GM23338 (cell line): ENCODE data around the gene INPP4B. TPM values are rescaled to one million over a fixed set of nuclear protein-coding genes. Genes with fewer than 3 reads are reported as not detected.

Experiments
- ATAC-seq: fragments of 200-7000 bp; cut with Tn5 transposase; 3 replicates; pipeline ENCODE4 v1.9.1; 2020
- DNase-seq: peaks from one replicate; pipeline ENCODE4 v3.0.0-alpha.2; 2015; ENCODE audit warnings: low spot score
- H2AFZ ChIP-seq: fragments of 200-600 bp; sonication (generic); 2 replicates; pipeline ENCODE4 v1.8.0; 2016; ENCODE audit warnings: antibody characterized with exemption, mild to moderate bottlenecking, moderate library complexity
- H3F3A ChIP-seq: fragments of 200-600 bp; sonication (generic); replicated peaks from 2 replicates; pipeline ENCODE4 v1.8.0; 2017; ENCODE audit warnings: antibody characterized with exemption, mixed run types, low read depth
- H3K27ac ChIP-seq: fragments of 200-600 bp; sonication (generic); 2 replicates; pipeline ENCODE4 v1.6.1; 2016; ENCODE audit warnings: low read depth
- H3K27me3 ChIP-seq: fragments of 200-600 bp; sonication (generic); 2 replicates; pipeline ENCODE4 v1.8.0; 2016; ENCODE audit warnings: mild to moderate bottlenecking, mixed run types, moderate library complexity; ENCODE audit not compliant: insufficient read depth
- H3K36me3 ChIP-seq: fragments of 200-600 bp; sonication (generic); 2 replicates; pipeline ENCODE4 v1.8.0; 2016; ENCODE audit warnings: mild to moderate bottlenecking; ENCODE audit not compliant: insufficient read depth
- H3K4me1 ChIP-seq: fragments of 200-600 bp; sonication (generic); 2 replicates; pipeline ENCODE4 v1.8.0; 2016; ENCODE audit warnings: mild to moderate bottlenecking, moderate library complexity; ENCODE audit not compliant: insufficient read depth
- H3K4me2 ChIP-seq: fragments of 200-600 bp; sonication (generic); 2 replicates; pipeline ENCODE4 v1.7.1; 2017; ENCODE audit warnings: mixed run types
- H3K4me3 ChIP-seq: fragments of 200-600 bp; sonication (generic); 2 replicates; pipeline ENCODE4 v1.6.1; 2016; ENCODE audit warnings: mixed run types
- H3K79me2 ChIP-seq: fragments of 200-600 bp; sonication (generic); replicated peaks from 2 replicates; pipeline ENCODE4 v1.8.0; 2017; ENCODE audit warnings: mild to moderate bottlenecking; ENCODE audit not compliant: insufficient read depth
- H3K9me2 ChIP-seq: fragments of 200-600 bp; sonication (generic); 2 replicates; pipeline ENCODE4 v1.8.0; 2017; ENCODE audit not compliant: insufficient read depth
- H4K20me1 ChIP-seq: fragments of 200-600 bp; sonication (generic); replicated peaks from 2 replicates; pipeline ENCODE4 v1.8.0; 2017; ENCODE audit warnings: mild to moderate bottlenecking; ENCODE audit not compliant: insufficient read depth
- H3K27ac Mint-ChIP-seq: 2 replicates; pipeline ENCODE4 v1.8.0; 2020; ENCODE audit warnings: inconsistent platforms, mild to moderate bottlenecking, moderate library complexity, mixed read lengths
- H3K27me3 Mint-ChIP-seq: 3 replicates; pipeline ENCODE4 v1.8.0; 2022; ENCODE audit warnings: low read depth, mild to moderate bottlenecking, moderate library complexity, mixed read lengths, inconsistent platforms; ENCODE audit not compliant: insufficient read depth, poor library complexity
- H3K36me3 Mint-ChIP-seq: 3 replicates; pipeline ENCODE4 v1.8.0; 2021; ENCODE audit warnings: low read depth, mild to moderate bottlenecking, inconsistent platforms, moderate library complexity, mixed read lengths
- H3K4me1 Mint-ChIP-seq: 3 replicates; pipeline ENCODE4 v1.8.0; 2020; ENCODE audit warnings: mild to moderate bottlenecking, inconsistent platforms, mixed read lengths
- H3K4me3 Mint-ChIP-seq: 3 replicates; pipeline ENCODE4 v1.8.0; 2021; ENCODE audit warnings: moderate library complexity, mild to moderate bottlenecking, inconsistent platforms, mixed read lengths
- H3K9me3 Mint-ChIP-seq: 3 replicates; pipeline ENCODE4 v1.8.0; 2020; ENCODE audit warnings: moderate library complexity, mild to moderate bottlenecking, inconsistent platforms, mixed read lengths
- CREB1 ChIP-seq: fragments of 250-450 bp; sonication (Bioruptor Pico); IDR thresholded peaks from 2 replicates; pipeline ENCODE4 v1.5.0; 2020; ENCODE audit warnings: low read depth, mild to moderate bottlenecking, moderate library complexity
- CTCF ChIP-seq, 2 experiments: fragments of 200-600 bp in 1 of 2; sonication (generic) in 1 of 2; conservative IDR thresholded peaks; 2 replicates each; pipeline versions ENCODE4 v1.5.1 to v1.6.1; 2016 to 2017; ENCODE audit warnings: antibody characterized with exemption in 2 of 2, low read depth in 2 of 2, mild to moderate bottlenecking in 2 of 2, moderate library complexity in 1 of 2
- EZH2 ChIP-seq: fragments of 200-600 bp; sonication (generic); IDR thresholded peaks from one replicate; pipeline ENCODE4 v1.8.0; 2017; ENCODE audit warnings: antibody characterized with exemption, mild to moderate bottlenecking, low read depth; ENCODE audit not compliant: unreplicated experiment
- EZH2phosphoT487 ChIP-seq: fragments of 200-600 bp; sonication (generic); IDR thresholded peaks from one replicate; pipeline ENCODE4 v1.8.1; 2018; ENCODE audit warnings: antibody characterized with exemption; ENCODE audit not compliant: unreplicated experiment
- JUNB ChIP-seq: IDR thresholded peaks from one replicate; pipeline ENCODE4 v1.6.1; 2016; ENCODE audit warnings: antibody characterized with exemption; ENCODE audit not compliant: unreplicated experiment
- NANOG ChIP-seq: IDR thresholded peaks from 2 replicates; pipeline ENCODE4 v1.6.1; 2016; ENCODE audit warnings: antibody characterized with exemption, borderline replicate concordance
- POLR2AphosphoS5 ChIP-seq: IDR thresholded peaks from 2 replicates; pipeline ENCODE4 v1.6.1; 2016; ENCODE audit warnings: antibody characterized with exemption, low read depth
- STAT1 ChIP-seq: IDR thresholded peaks from one replicate; pipeline ENCODE4 v1.6.1; 2016; ENCODE audit warnings: antibody characterized with exemption; ENCODE audit not compliant: unreplicated experiment
- ZNF114 ChIP-seq: fragments of 250-450 bp; sonication (Bioruptor Pico); IDR thresholded peaks from 2 replicates; pipeline ENCODE4 v1.5.0; 2020; ENCODE audit warnings: mild to moderate bottlenecking, moderate library complexity
- ZNF331 ChIP-seq: fragments of 250-450 bp; sonication (Bioruptor Pico); IDR thresholded peaks from 2 replicates; pipeline ENCODE4 v1.5.0; 2020; ENCODE audit warnings: low read depth, mild to moderate bottlenecking, moderate library complexity
- polyA plus RNA-seq: library from polyadenylated mRNA; unstranded; fragments of >200 nt; fragmentation: Nextera tagmentation; extraction: Ambion mirVana; gene quantifications from 2 replicates; pipeline ENCODE4 v1.2.1, GENCODE V29; 2016
- total RNA-seq: library from RNA; depleted of rRNA; stranded (reverse); fragments of >200 nt; shearing (Covaris generic); gene quantifications from 2 replicates; pipeline ENCODE4 v1.2.3, GENCODE V29; 2014
- TF ChIP-seq, protein P1 (sequence below): IDR thresholded peaks from 2 replicates; pipeline ENCODE4 v1.6.1; 2016; ENCODE audit warnings: antibody characterized with exemption
- TF ChIP-seq, protein P2 (sequence below): fragments of 250-450 bp; sonication (Bioruptor Pico); IDR thresholded peaks from 2 replicates; pipeline ENCODE4 v1.5.0; 2020; ENCODE audit warnings: mild to moderate bottlenecking, moderate library complexity

INPP4B gene
- total and polyA plus RNA-seq, 2 experiments from 2014 or later, result 0.11 to 0.14 TPM

GRCh38 chr4:142095886-142096605, 750.1 kb downstream of the INPP4B start:
- Histone ChIP-seq H3F3A (no peaks in the 10 kb centered on the region), H4K20me1 (no peaks in the 10 kb centered on the region), H3K4me1 (no peaks in the 10 kb centered on the region), H3K9me2 (no peaks in the 10 kb centered on the region), H3K36me3 (no peaks in the 10 kb centered on the region), H3K4me2 (no peak overlapping the region), H3K4me3 (no peak overlapping the region), H3K27ac (no peak overlapping the region), H2AFZ (no peak overlapping the region), H3K27me3 (no peaks in the 10 kb centered on the region), H3K79me2 (no peaks in the 10 kb centered on the region)
- H3K27ac Mint-ChIP-seq, result no peak overlapping the region
- no peaks in the 10 kb centered on the region for H3K36me3 Mint-ChIP-seq
- DNase-seq (no peak), ATAC-seq (no peak)
- H3K4me1 Mint-ChIP-seq, result no peaks in the 10 kb centered on the region
- H3K9me3 Mint-ChIP-seq, result no peaks in the 10 kb centered on the region
- H3K4me3 Mint-ChIP-seq, result no peak overlapping the region
- TF ChIP-seq JUNB, result no peak
- TF ChIP-seq, protein P1, sequence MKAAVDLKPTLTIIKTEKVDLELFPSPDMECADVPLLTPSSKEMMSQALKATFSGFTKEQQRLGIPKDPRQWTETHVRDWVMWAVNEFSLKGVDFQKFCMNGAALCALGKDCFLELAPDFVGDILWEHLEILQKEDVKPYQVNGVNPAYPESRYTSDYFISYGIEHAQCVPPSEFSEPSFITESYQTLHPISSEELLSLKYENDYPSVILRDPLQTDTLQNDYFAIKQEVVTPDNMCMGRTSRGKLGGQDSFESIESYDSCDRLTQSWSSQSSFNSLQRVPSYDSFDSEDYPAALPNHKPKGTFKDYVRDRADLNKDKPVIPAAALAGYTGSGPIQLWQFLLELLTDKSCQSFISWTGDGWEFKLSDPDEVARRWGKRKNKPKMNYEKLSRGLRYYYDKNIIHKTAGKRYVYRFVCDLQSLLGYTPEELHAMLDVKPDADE, result no peak
- no peak for TF ChIP-seq POLR2AphosphoS5
- no peak for TF ChIP-seq STAT1
- no peak for TF ChIP-seq EZH2
- TF ChIP-seq, protein P2, sequence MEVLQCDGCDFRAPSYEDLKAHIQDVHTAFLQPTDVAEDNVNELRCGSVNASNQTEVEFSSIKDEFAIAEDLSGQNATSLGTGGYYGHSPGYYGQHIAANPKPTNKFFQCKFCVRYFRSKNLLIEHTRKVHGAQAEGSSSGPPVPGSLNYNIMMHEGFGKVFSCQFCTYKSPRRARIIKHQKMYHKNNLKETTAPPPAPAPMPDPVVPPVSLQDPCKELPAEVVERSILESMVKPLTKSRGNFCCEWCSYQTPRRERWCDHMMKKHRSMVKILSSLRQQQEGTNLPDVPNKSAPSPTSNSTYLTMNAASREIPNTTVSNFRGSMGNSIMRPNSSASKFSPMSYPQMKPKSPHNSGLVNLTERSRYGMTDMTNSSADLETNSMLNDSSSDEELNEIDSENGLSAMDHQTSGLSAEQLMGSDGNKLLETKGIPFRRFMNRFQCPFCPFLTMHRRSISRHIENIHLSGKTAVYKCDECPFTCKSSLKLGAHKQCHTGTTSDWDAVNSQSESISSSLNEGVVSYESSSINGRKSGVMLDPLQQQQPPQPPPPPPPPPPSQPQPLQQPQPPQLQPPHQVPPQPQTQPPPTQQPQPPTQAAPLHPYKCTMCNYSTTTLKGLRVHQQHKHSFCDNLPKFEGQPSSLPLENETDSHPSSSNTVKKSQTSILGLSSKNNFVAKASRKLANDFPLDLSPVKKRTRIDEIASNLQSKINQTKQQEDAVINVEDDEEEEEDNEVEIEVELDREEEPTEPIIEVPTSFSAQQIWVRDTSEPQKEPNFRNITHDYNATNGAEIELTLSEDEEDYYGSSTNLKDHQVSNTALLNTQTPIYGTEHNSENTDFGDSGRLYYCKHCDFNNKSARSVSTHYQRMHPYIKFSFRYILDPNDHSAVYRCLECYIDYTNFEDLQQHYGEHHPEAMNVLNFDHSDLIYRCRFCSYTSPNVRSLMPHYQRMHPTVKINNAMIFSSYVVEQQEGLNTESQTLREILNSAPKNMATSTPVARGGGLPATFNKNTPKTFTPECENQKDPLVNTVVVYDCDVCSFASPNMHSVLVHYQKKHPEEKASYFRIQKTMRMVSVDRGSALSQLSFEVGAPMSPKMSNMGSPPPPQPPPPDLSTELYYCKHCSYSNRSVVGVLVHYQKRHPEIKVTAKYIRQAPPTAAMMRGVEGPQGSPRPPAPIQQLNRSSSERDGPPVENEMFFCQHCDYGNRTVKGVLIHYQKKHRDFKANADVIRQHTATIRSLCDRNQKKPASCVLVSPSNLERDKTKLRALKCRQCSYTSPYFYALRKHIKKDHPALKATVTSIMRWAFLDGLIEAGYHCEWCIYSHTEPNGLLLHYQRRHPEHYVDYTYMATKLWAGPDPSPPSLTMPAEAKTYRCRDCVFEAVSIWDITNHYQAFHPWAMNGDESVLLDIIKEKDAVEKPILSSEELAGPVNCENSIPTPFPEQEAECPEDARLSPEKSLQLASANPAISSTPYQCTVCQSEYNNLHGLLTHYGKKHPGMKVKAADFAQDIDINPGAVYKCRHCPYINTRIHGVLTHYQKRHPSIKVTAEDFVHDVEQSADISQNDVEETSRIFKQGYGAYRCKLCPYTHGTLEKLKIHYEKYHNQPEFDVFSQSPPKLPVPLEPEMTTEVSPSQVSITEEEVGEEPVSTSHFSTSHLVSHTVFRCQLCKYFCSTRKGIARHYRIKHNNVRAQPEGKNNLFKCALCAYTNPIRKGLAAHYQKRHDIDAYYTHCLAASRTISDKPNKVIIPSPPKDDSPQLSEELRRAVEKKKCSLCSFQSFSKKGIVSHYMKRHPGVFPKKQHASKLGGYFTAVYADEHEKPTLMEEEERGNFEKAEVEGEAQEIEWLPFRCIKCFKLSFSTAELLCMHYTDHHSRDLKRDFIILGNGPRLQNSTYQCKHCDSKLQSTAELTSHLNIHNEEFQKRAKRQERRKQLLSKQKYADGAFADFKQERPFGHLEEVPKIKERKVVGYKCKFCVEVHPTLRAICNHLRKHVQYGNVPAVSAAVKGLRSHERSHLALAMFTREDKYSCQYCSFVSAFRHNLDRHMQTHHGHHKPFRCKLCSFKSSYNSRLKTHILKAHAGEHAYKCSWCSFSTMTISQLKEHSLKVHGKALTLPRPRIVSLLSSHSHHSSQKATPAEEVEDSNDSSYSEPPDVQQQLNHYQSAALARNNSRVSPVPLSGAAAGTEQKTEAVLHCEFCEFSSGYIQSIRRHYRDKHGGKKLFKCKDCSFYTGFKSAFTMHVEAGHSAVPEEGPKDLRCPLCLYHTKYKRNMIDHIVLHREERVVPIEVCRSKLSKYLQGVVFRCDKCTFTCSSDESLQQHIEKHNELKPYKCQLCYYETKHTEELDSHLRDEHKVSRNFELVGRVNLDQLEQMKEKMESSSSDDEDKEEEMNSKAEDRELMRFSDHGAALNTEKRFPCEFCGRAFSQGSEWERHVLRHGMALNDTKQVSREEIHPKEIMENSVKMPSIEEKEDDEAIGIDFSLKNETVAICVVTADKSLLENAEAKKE (CRISPR knock-in tag), result no peak
- TF ChIP-seq ZNF331, result no peak
- TF ChIP-seq CTCF (conservative IDR thresholded peaks at IDR 0.05; ENCODE audit: low read depth in 2 of 2), result no peak
- TF ChIP-seq NANOG, result no peak
- TF ChIP-seq ZNF114, result no peak
- no peak for TF ChIP-seq EZH2phosphoT487
- TF ChIP-seq CREB1 (CRISPR knock-in tag), result no peak
- H3K27me3 Mint-ChIP-seq, result no peaks in the 10 kb centered on the region
